NCI-H1417 treated with DMSO at 0.1 percent for 48 hours (cell line): Measurements from ENCODE around the gene ARID1B.
"Not testable (repeated sequence)": the region's sequence is repeated elsewhere in the genome, so short reads cannot be mapped to it uniquely, and the experiment has no call there.

ENCODE experiments used
- DNase-seq: peaks from one replicate; lab custom pipeline; 2025; lab: John Stamatoyannopoulos, UW

ARID1B gene

DNA sequence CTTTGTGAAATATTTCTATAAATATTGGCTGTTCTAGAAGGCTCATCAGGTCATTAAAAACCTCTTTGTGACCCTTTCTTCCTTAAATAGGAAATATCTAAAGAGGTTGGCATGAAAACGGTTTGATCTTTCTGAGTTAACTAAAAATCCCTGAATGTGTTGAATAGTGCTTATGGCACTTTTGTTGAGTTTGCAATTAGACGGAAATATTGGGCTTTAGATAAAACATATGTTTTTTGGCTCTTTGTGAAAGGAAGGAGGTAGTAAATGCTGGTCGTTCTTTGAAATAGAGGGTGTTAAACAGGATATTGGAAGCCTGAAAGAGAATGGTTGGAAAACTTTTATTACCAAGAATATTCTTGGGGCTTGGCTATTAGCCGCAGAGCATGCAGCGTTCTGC, 163.0 kb downstream of the ARID1B start:
- no peak for DNase-seq

DNA sequence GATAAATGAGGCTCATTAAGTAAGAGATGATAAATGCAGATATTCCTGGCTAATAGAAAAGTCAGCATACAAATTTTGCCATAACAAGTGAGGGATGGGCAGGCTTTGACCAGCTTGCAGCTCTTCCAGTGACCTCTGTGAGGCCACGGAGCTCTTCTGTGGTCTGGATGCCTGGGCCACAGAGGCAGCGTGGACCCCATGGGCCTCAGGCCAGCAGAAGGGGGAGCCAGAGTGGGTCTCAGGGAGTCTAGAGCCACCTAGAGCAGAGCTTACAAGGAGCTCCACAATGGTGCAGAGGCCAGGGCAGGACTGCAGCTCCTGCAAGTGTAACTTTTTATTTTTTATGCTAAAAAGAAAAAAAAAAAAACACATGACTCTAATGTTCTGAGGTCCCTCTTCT, 165.1 kb downstream of the ARID1B start:
- DNase-seq = no peak

DNA sequence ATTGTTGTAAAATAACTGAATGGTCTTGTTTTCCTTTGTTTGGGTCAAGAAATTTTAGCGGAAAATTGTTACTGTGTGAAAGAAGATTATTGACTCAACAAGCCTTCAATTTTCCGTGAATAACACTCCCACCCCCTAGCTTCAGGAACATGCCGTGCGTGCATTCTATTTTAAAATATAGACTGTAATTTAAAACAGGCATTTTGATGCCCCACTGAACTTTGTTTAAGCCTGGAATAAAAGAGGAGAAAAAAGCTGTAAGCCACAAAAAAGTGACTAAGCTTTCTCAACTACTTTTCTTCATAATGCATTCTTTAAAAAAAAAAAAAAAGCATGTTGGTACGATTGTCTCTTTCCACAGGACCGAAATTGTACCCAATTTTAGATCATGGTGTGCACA, 166.0 kb downstream of the ARID1B start:
- DNase-seq = no peak

DNA sequence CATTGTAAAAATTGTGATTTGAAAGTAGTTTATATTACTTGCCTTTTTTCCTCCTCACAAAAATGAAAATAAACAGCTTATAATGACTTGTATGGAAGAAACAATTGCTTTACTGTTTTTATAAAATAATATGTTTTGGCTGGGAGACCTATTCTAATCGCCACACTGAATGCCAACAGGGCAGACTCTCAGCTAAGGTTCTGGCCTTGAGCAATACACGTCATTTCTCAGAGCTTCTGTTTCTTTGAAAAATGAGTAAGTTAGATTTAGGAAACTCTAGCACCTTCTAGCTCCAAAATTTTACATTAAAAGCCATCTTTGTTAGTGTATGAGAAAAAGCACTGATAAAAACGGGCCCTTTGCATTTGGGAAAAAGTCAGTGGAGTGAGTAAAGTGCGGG, 166.6 kb downstream of the ARID1B start:
- no peak for DNase-seq

DNA sequence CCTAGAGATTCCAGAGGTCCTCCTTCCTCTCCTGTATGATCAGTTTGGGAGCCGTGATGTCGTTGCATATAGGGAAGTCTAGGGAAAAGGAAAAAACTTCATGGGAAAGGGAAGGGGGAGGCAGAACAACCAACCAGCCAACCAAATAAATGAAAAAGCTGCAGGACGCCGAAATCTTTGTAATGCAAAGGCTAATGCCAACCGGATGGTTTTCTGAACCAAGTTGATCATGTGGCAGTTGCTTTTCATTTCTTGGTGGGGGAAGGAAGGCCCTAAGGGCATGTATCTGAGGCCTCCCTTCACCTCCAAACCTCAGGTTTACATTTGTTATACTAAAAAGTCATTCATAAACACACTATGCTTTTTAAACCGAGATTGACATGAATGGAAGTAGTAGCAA, 167.2 kb downstream of the ARID1B start:
- no peak for DNase-seq

DNA sequence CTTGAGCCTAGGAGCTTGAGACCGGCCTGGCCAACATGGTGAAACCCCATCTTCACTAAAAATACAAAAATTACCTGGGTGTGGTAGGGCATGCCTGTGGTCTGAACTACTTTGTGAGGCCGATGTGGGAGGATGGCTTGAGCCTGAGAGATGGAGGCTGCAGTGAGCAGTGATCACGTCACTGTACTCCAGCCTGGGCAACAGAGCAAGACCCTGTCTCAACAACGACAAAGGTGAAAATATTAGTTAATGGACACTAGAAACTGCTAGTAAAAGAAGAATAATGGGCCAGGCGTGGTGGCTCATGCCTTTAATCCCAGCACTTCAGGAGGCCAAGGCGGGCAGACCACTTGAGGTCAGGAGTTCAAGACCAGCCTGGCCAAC, 168.6 kb downstream of the ARID1B start:
- not testable (repeated sequence) for DNase-seq

DNA sequence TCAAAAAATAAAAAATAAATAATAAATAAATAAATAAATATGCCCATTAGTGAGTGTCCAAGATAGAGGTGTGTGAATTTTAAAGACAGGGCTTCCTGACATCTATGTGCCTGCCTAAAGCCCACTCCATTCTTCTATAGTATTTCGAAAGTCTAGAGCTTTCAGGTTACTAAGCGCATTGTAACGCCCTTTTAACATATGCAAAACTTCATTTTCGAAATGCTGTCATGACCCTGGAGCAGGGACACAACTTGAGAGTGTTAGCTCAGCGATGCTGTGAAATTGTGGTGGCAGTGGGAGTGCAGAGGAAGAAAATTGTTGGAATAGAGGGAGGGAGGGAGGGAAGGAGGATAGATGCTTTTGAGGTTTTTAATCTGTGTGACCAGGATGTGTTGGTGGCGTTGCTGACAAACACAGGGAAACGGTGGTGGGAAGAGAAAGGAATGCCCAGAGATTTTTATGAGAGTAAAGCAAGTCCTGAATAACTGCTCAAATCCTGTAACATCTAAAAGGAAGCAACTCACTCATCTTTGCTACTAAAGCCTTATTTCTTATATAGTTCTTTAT, 169.3 kb downstream of the ARID1B start:
- DNase-seq = no peak

DNA sequence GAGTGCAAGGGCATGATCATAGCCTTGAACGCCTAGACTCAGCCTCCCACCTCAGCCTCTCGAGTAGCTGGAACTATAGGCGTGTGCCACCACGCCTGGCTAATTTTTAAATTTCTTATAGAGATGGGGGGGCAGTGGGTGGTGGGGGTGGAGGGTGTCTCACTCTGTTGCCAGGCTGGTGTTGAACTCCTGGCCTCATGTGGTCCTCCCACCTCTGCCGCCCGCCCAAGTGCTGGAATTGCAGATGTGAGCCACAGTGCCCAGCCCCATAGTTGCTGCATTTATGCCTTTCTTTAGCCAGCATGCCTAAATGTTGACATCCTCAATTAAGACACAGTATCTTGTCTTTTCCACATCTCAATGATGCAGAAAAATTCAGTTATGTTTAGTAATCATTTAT, 171.1 kb downstream of the ARID1B start:
- no peak for DNase-seq

DNA sequence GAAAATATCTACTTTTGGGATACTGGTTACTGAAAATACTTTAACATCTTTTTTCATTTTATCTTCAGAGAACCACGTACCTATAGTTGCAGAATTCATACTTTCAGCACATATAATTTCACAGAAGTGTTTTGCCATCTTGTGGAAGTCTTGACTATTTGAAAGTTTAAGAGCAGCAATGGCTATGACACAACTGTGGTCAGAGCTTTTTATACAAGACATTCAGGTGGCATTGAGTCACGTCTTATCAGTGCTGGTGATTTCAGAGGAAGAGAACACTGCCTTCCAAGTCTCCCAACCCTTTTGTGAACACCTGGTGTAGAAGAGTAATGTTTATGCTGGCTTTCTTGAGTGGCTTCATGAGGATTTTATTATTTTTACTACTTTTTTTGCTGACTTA, 171.6 kb downstream of the ARID1B start:
- no peak for DNase-seq

DNA sequence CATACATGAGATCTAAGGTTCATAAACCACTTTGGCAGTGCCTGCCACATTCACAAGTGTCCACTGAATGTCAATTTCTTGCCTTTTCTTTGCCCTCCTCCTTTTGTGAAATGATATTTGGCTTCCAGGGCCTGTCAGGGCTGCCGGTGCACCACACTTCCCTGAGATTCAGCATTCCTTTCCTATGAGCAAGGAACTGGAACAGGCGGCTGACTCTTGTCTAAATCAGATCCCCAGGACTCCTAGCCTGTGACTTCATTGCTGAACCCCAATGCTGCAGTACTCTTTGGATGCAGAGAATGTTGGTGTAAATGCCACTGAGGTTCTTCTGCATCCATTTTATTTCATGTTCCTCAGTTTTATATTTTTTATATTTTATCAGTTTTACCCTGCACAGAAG, 172.2 kb downstream of the ARID1B start:
- no peak for DNase-seq

DNA sequence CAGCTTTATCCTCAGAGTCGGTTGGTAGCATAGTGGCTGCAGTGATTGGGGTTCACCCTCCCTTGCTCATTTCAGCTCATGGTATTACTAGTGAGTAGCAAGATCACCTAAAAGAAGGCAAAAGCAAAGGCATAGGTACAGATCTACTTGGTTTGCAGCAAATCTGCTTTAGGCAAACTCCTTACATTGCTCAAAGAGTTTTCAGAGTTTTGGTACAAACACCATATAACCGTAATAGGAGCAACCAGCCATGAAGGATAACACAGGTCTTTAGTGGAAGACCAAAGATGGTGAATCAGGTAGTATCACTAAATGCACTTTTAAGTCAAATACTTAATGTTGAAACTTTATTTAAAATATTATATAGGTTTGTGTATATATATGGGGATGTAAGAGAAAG, 172.9 kb downstream of the ARID1B start:
- no peak for DNase-seq

DNA sequence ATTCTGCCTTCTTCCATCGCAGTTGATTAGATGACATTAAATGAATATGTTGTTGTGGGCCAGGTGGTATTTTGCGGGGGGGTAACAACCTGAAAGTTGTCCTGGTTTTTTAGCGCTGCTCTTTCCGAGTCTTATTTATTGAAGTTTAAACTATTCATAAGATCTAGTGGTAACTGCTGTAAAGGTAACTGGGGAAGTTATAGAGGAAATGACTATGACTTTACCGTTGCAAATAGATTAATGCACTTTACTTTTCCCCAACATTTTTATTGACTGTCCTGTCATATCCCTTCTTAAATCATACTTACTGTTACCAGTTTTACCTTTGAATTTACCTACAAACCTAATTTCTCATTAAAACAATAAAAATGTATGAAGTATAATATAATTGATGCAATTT, 173.4 kb downstream of the ARID1B start:
- no peak for DNase-seq

DNA sequence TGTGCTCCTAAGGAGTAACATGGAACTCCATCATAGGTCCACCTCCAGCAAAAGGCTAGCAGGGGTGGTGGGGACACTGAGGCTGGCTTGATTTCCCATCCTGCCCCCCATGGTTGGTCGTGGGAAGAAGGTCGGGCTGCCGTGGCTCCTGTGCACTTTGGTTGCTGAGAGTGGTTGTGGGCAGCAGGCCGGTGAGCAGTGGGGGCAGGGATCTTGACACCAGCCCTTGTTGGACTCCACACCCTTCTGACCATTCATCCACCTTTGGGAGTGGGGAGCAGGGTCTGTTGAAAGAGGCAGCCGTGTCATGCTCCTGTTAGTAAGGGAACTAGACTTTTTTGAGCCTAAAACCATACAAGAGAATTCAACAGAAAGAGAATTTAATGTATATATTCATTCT, 175.2 kb downstream of the ARID1B start:
- no peak for DNase-seq

DNA sequence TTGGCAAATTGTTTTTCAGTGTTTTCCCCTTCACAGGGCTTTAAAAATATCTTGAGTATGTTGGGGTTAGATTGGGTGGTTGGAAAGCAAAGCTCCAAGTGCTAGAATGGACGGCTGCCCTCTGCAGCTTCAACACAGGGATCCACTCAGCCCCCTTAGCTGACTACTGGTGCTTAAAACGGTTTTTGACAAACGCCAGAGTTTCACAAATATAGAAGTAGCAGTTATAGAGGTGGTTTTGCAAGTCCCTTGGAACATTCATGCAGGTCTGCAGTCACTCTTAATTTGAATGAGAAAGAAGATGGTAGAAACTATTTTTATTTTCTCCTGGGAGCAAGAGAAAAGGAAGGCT, 175.9 kb downstream of the ARID1B start:
- no peak for DNase-seq

DNA sequence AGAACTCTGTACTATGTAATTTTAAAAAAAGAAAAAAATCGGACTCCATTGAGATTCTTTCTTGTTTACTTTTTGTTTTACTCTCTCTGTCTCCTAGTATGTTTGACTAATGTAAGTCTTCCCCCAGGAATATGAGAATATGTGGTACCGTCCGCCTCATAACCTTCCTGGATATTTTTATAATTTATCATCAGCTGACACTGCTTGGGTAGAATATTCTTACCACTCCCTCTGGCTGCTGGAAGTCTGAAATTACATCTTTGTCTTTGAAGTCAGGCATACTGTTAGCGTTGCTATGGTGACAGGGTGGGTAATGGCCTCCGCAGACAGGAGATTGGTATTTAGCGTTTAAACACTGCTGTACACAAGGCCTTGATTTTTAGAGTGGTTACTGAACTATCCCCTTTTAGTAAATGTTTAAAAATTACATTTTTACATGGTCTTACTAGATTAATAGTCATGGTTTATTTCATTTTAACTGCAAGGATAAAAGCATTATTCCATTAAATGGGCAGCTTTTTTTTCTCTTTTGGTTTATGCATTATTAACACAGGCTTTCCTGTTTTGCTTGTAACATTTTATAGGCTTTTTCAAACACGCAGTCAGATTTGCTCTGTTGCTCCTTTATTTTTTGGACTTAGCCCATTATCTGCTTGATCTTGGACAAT, 176.4 kb downstream of the ARID1B start:
- DNase-seq = peak; percentile 98

DNA sequence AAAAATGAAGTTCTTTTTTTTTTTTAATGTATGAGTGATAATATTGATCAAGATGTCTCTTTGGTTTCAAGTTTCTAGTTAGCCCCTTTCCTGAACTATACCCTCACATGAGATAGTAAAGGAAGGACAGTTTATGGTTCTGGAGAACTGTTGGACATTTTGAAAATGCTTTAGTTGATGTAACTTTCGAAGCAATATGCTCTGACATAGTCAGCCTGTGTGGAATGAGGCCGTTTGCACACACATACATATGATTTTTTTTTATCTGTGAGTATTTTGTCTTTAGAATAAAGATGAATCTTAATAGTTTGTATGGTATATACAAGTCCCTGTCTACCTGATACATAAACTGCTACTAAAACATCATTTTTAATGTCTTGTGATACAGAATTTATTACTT, 177.0 kb downstream of the ARID1B start:
- no peak for DNase-seq

DNA sequence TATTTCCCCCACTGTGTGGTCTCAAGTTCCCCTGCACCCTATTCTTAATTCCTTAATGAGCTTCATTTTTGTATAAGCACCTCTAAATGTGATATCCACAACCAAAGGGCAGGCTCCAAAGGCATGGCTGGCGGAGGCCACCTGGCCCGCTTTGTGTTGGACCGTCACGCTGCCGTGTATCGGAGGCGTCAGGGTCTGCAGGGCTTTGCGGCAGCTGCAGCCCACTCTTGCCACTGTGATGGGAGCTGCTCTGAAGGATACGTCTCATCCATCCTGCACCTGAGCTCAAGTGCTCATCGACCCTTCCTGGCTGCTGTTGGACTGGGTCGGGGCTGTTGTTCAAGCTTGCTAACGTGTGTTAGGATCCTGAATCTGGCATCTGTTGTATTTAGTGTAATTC, 177.6 kb downstream of the ARID1B start:
- no peak for DNase-seq

DNA sequence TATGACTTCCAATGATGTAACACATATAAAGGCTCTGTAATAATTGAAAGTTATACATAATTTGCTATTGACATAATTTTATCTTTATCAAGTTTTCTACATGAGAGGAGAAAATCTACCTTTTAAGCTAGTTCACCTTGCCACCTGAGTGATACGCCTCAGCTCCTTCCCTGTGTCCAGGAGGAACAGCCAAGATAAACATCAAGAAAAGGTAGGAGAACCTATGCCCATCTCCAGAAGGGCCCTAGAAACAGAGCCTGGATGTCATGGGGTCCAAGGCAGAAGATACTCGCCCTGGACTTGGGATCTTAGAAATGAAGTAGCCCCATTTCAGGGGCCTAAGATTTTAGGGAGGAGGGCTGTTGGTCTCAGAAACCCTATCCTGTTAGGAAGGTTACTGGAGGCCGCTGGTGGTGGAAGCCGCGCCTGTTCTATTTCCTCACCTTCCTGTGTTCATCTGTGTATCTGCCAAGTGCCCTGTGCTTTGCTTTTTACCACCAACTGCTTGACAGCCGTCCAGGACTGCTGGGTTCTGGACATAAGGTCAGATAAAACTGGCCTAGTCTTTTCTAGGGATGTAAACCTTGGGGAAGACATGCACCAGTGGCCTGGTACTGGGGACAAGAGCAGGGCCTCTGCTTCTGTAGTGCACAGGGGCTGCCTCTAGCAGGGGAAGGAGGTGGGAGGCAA, 178.5 kb downstream of the ARID1B start:
- DNase-seq = no peak

DNA sequence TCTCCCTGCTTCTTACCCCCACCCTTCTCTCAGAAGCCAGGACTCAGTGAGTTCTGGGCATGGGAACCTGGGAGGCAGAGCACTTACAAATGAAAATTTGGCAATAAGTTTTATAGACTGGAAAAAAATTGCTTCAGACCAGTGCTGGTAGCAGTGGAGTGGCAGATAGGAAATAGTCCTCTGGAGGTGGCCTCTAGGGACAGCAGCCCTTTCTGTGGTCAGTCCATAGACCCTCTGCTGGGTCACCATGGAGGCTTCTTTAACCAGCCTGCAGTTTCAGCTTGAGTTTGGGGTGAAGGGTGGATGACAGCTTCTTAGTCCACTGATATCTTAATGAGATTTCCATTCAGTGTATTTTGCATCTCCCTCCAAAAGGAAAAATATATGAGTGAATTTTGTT, 179.1 kb downstream of the ARID1B start:
- DNase-seq = no peak

DNA sequence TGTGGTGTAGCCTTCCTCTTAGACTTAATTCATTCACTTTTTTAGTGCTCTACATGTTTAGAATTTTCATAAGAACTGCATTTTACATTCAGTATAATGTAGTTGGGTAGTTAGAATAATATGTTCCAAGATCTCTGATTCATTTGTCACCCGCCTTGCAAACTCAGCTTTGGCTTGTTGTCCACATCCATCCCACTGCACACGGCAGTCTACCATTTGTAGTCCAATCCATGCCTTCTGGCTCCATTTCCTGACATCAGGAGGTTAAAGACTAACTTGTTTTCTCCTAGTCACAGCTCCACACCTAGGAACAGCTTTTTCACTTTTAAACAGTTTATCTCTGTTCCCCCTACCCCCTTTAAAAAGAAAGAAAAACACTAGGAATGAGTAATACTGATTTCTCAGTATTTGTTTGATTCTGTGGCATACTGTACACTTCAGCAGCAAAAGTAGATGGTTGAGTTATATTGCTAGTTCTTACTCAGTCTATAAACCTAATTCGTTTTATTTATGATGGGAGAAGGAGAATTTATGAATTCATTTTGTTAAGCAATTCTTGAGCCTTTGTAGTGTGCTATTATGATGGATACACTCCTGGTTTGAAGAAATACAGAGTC, 180.9 kb downstream of the ARID1B start:
- DNase-seq = no peak

DNA sequence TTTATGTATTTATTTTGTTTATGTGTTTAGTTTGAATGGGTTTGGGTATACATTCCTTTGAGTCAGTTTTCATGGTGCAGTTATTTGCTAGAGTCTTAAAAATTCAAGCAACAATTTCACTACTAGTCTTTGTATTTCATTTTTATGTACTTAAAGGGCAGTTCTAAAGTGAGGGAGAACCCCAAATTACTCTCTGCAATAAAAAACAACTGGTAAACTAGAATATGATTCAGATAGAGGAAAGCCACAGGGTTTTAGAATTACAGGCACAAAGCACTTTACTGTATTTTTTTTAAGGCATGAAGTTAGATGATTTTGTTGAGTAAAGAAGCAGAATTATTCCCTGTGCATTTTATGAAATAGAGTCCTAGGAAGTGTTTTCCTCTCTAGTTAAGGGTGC, 183.3 kb downstream of the ARID1B start:
- no peak for DNase-seq

DNA sequence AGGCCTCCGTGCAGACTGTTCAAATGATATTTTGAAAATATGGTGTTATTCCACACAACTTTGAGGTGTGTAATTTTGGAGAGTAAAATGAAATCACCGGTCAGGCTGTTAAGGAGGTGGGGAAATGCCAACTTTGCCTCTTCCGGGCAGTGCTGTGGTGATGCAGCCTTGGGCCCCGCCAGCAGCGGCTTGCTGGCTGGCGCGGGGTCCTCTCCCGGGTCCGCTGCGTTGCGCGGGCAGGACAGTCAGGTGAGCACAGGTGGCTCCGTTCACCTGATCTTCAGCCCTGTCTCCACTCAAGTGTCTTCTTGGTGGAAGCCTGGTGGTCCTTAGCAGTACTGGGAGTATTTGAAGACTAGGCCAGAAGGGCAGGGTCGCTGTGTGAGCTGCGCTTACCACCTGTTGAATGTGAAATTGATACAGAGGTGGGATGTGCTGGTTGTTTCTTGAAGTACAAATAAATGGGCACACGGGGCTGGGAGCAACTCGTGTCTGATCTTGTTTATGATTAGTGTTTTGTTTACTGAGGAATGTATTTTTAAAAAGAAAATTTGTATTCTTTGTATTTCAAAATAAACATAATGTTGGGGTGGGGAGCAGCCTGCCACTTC, 184.2 kb downstream of the ARID1B start:
- no peak for DNase-seq
